ENCODE data around the gene SLC11A2.

Gene SLC11A2

GRCh38 chr12:50929831-50930230 is 96.4 kb downstream of the SLC11A2 start:
- TF ChIP-seq CTCF (conservative IDR thresholded peaks at IDR 0.05; ENCODE audit: control insufficient read depth, insufficient read depth, low read depth, low read length): no peak
- H3K4me3 ChIP-seq (ENCODE audit: control insufficient read depth, low read depth, low read length): no peak overlapping the region
- DNase-seq (ENCODE audit: low read depth): no peak
